Transverse colon (tissue), 4 donors: ENCODE results near the gene PPME1. TPM values are rescaled to one million over a fixed set of nuclear protein-coding genes. Genes with fewer than 3 reads are reported as not detected.

Experiments used
- DNase-seq: peaks from one replicate; pipeline ENCODE4 v3.0.0-alpha.2; 2019
- H3K27ac ChIP-seq, 4 donors: fragments of 200-600 bp; sonication (generic); 2 replicates each; pipeline ENCODE4 v1.5.1; 2016 to 2018; ENCODE audit warnings: inconsistent platforms in 4 of 4
- H3K27me3 ChIP-seq: fragments of 200-600 bp; sonication (generic); 2 replicates; pipeline ENCODE4 v1.5.1; 2017; ENCODE audit warnings: inconsistent platforms
- H3K36me3 ChIP-seq, 4 donors: fragments of 200-600 bp; sonication (generic); 2 replicates each; pipeline ENCODE4 v1.5.1; 2017 to 2019; ENCODE audit warnings: inconsistent platforms in 4 of 4
- H3K4me1 ChIP-seq, 4 donors: fragments of 200-600 bp; sonication (generic); 2 replicates each; pipeline ENCODE4 v1.5.1; 2017 to 2020; ENCODE audit warnings: inconsistent platforms in 4 of 4
- H3K4me3 ChIP-seq, 4 donors: fragments of 200-600 bp; sonication (generic); 1 replicate in 1 of 4; 2 replicates in 3 of 4; pipeline versions ENCODE4 v1.5.1 to v1.6.1; 2017 to 2019; ENCODE audit warnings: inconsistent platforms in 4 of 4
- H3K9me3 ChIP-seq, 2 donors: fragments of 200-600 bp; sonication (generic); 2 replicates each; pipeline ENCODE4 v1.5.1; 2017 to 2019; ENCODE audit warnings: inconsistent platforms in 2 of 2
- EP300 ChIP-seq: sonication (generic); formaldehyde crosslinking; IDR thresholded peaks from one replicate; pipeline ENCODE4 v1.6.1; 2017; ENCODE audit warnings: antibody characterized with exemption, low read depth
- POLR2A ChIP-seq: fragments of 450-650 bp; IDR thresholded peaks from one replicate; pipeline ENCODE4 v1.6.1; 2016; ENCODE audit warnings: antibody characterized with exemption, mild to moderate bottlenecking, moderate library complexity
- POLR2AphosphoS5 ChIP-seq, 3 donors: sonication (generic); formaldehyde crosslinking; IDR thresholded peaks; one replicate each; pipeline ENCODE4 v1.6.1; 2016; ENCODE audit warnings: antibody characterized with exemption in 3 of 3
- WGBS, 2 donors: methylation state at CpG; one replicate each; pipeline ENCODE4 v1.1.5; 2018; ENCODE audit warnings: low coverage in 1 of 2; 5-methylcytosine and 5-hydroxymethylcytosine counted together
- in situ Hi-C, 4 donors: fragments of 200-750 bp; cut with MboI; loops; one replicate each; pipeline versions ENCODE4 v1.15.0 to v1.15.1; 2017; ENCODE audit warnings: low sequenced_read_pairs in 3 of 4, low pct_ligation_motif_present in 1 of 4, low pct_unique_long_range_greater_than_20kb in 1 of 4
- intact Hi-C: fragments of 100-400 bp; cut with DNase I; formaldehyde crosslinking; loops from one replicate; pipeline ENCODE4 v1.15.1; 2023; ENCODE audit warnings: low total_unique reads
- total RNA-seq, 4 donors: library from RNA; depleted of rRNA; stranded (reverse); fragments of >200 nt; gene quantifications; one replicate each; pipeline ENCODE4 v1.1.0, GENCODE V29; 2016
- TF ChIP-seq, protein P1 (sequence below), 5 experiments: fragments of 200-600 bp in 3 of 5; fragments of 450-650 bp in 2 of 5; sonication (generic) in 3 of 5; IDR thresholded peaks; 1 replicate in 2 of 5; 2 replicates in 3 of 5; pipeline ENCODE4 v1.5.1; 2016 to 2017; ENCODE audit warnings: antibody characterized with exemption in 5 of 5, inconsistent platforms in 3 of 5, mild to moderate bottlenecking in 2 of 5, moderate library complexity in 1 of 5

The PPME1 gene
- total RNA-seq, 4 donors from 2014 or later: 21.3 to 33.7 (median 22.4) TPM

DNA sequence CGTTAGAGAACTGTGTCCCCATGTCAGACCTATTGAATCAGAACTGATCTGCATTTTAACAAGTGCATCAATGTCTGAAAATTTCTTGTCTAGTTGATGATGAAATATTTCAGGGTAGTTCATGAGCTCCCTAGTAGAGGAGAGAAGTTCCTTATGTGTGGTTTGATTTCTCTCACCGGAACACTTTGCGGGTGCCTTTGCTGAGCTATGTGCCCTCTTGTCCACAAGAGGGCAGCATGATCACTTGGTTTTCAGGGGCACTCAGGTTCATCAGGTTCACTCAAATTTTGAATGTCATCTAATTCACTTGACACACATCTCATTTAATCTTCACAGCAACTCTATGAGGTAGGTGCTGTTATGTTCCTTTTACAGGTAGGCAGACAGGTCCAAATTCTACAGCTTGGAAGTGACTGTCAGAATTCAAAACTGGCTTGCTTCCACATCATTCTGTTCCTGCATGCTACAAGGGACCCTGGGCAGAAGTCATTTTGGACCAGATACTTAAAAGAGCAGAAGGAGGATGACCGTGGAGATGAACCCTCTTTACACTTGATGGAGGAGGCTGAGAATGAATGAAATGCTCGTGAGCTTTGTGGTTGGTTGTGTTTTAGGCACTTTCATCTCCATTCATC is 84.8 kb downstream of the PPME1 start:
- in situ Hi-C loops: loop anchor here in 3 of 4 donors (5.0 to 25.0 kb wide), 4 partner anchors 189 to 309 kb away; no protein-coding TSS in a partner anchor
- Histone ChIP-seq H3K27ac (no peak overlapping the region), H3K9me3 (no peaks in the 10 kb centered on the region), H3K36me3 (peaks cover 0 to 10% (median 3%) of the 10 kb centered on the region in 4 donors), H3K27me3 (no peaks in the 10 kb centered on the region), H3K4me3 (no peak overlapping the region), H3K4me1 (peaks cover 0 to 7% (median 2%) of the 10 kb centered on the region in 4 donors)
- WGBS, 2 donors: 28 to 39% methylated on average over 4 to 5 of the region's 5 CpGs
- intact Hi-C loops: loop anchor here (2.0 kb wide), 2 partner anchors 67 to 193 kb away; no protein-coding TSS in a partner anchor
- TF ChIP-seq EP300: no peak
- TF ChIP-seq, protein P1, sequence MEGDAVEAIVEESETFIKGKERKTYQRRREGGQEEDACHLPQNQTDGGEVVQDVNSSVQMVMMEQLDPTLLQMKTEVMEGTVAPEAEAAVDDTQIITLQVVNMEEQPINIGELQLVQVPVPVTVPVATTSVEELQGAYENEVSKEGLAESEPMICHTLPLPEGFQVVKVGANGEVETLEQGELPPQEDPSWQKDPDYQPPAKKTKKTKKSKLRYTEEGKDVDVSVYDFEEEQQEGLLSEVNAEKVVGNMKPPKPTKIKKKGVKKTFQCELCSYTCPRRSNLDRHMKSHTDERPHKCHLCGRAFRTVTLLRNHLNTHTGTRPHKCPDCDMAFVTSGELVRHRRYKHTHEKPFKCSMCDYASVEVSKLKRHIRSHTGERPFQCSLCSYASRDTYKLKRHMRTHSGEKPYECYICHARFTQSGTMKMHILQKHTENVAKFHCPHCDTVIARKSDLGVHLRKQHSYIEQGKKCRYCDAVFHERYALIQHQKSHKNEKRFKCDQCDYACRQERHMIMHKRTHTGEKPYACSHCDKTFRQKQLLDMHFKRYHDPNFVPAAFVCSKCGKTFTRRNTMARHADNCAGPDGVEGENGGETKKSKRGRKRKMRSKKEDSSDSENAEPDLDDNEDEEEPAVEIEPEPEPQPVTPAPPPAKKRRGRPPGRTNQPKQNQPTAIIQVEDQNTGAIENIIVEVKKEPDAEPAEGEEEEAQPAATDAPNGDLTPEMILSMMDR (IDR thresholded peaks at IDR 0.05): peak; percentile 89 to 94 (median 92)
- DNase-seq: peak; percentile 47

DNA sequence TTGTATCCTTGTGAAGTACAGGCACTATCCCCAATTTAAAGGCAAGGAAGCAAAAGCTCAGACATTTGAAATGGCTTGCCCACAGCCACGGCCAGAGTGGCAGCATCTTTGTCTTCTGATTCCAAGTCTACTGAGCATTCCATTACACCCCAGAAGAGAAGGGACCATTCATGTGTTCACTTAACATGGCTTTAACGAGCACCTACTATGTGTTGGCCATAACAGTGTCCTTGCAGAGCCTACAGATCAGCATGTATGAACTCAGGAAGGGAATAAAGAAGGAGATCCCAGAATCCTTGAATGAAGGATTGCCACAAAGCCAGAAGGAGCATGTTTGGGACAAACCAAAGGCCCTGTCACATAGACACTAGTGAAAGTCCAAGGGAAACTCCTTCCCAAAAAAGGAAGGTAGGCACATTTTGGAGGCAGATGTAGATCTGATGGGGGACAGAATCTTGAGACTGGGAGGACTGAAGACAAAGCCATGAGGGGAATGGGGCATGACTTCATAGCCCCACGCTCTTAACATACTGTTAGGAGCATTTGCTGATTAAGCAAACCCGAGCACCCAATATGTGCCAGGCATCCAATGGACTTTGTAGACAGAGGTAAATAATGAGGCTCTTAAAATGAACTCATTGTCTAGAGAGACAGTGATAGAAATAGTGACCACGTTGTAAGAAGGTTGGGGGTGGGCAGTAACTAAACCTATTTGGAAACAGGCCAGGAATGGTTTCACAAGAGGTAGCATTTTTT is 85.5 kb downstream of the PPME1 start:
- Histone ChIP-seq H3K27ac (no peak overlapping the region), H3K4me3 (no peak overlapping the region), H3K27me3 (no peaks in the 10 kb centered on the region), H3K36me3 (peaks cover 0 to 5% (median 0%) of the 10 kb centered on the region in 4 donors), H3K4me1 (peaks cover 0 to 7% (median 2%) of the 10 kb centered on the region in 4 donors), H3K9me3 (no peaks in the 10 kb centered on the region)
- no peak for DNase-seq
- in situ Hi-C loops: loop anchor here in 3 of 4 donors (5.0 to 25.0 kb wide), 4 partner anchors 188 to 308 kb away; no protein-coding TSS in a partner anchor
- TF ChIP-seq POLR2AphosphoS5 (IDR thresholded peaks at IDR 0.05): no peak
- no peak for TF ChIP-seq POLR2A
- TF ChIP-seq, protein P1 (IDR thresholded peaks at IDR 0.05): no peak
- no peak for TF ChIP-seq EP300
- intact Hi-C loops: loop anchor here (2.0 kb wide), 1 partner anchor 66 kb away; no protein-coding TSS in a partner anchor
- WGBS, 2 donors: 67 to 82% methylated on average over 3 to 5 of the region's 5 CpGs

DNA sequence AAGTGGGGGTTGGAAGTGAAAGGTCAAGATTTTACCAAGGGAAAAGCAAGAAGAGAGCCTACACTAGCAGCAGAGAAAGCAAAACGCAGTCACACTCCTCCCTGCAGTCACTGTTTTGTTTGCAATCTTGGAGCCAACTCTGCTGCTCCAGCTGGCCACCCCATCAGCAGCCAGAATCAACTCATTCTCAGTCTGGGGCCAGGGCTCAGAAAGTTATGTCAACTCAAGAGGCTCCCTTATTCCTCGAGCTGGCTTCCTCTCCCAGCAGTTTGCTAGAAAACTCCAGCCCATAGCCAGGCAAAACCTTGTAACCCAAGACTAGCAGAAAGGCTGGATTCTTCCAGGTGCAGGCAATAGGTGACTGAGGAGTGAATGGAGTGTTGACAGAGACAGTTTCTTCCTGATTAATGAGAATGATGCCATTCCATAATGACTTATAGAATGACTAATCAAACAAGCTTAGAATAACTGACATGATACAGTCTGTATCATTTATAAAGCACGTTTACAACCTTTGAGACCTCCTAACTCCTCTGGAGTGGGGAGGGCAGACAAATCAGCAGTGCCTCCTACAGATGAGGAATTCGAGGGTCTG is 87.0 kb downstream of the PPME1 start:
- in situ Hi-C loops: loop anchor here in 3 of 4 donors (5.0 to 25.0 kb wide), 4 partner anchors 187 to 307 kb away; no protein-coding TSS in a partner anchor
- no peaks in the 10 kb centered on the region for H3K9me3 ChIP-seq
- H3K36me3 ChIP-seq: no peaks in the 10 kb centered on the region
- TF ChIP-seq POLR2AphosphoS5 (IDR thresholded peaks at IDR 0.05) (no peak), POLR2A (no peak), EP300 (no peak)
- TF ChIP-seq, protein P1 (IDR thresholded peaks at IDR 0.05): no peak
- H3K27ac ChIP-seq: no peak overlapping the region
- peak; percentile 39 for DNase-seq
- peaks cover 0 to 7% (median 2%) of the 10 kb centered on the region in 4 donors for H3K4me1 ChIP-seq
- intact Hi-C loops: loop anchor here (2.0 kb wide), 1 partner anchor 65 kb away; no protein-coding TSS in a partner anchor
- 41 to 52% methylated on average over 3 to 4 of the region's 4 CpGs for WGBS, 2 donors
- H3K4me3 ChIP-seq: no peak overlapping the region
- H3K27me3 ChIP-seq: no peaks in the 10 kb centered on the region

DNA sequence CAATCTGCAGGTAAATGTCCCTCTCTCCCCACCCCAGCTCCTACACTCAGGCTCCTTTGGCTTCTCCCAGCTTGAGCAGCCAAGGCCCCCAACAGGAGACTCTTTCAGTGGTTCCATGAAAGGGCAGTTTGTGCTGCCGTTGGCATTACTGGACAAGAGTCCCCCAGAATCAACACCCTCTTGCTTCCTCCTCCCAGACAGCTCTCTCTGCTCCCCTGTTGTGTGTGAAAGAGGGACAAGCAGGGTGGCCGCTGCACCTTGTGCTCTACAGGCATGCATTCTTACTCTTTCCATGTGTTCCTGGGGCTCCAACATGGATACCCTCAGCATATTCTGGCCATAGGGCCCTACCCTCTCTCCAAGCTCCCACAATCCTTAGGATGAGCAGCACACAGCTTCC is 91.6 kb downstream of the PPME1 start:
- DNase-seq: no peak
- Histone ChIP-seq H3K4me1 (peaks cover 0 to 7% (median under 1%) of the 10 kb centered on the region in 4 donors), H3K27ac (no peak overlapping the region), H3K27me3 (no peaks in the 10 kb centered on the region), H3K4me3 (no peak overlapping the region), H3K9me3 (no peaks in the 10 kb centered on the region), H3K36me3 (no peaks in the 10 kb centered on the region)
- intact Hi-C loops (loop anchor here (2.0 kb wide), 1 partner anchor 190 kb away; no protein-coding TSS in a partner anchor), in situ Hi-C loops (loop anchor here in 1 of 4 donors (25.0 kb wide), 1 partner anchor 300 kb away; no protein-coding TSS in a partner anchor)
- 82% methylated on average over 2 of the region's 2 CpGs; no CpG with 5 or more reads in 1 of the 2 donors for WGBS, 2 donors
- TF ChIP-seq POLR2AphosphoS5 (IDR thresholded peaks at IDR 0.05) (no peak), POLR2A (no peak), EP300 (no peak)
- TF ChIP-seq, protein P1 (IDR thresholded peaks at IDR 0.05): no peak
